H9 (cell line): Measurements from ENCODE around the gene TMEM116. TPM values are rescaled to one million over a fixed set of nuclear protein-coding genes. Genes with fewer than 3 reads are reported as not detected.
"Not testable (repeated sequence)": the region's sequence is repeated elsewhere in the genome, so short reads cannot be mapped to it uniquely, and the experiment has no call there.

Experiments
- DNase-seq: peaks from one replicate; pipeline ENCODE4 v3.0.0-alpha.2; 2017
- H2AFZ ChIP-seq: one replicate; pipeline ENCODE4 v1.6.1; 2013; ENCODE audit warnings: mild to moderate bottlenecking, low read length, control low read depth, moderate library complexity
- H2AK5ac ChIP-seq: 2 replicates; pipeline ENCODE4 v1.6.1; 2013; ENCODE audit warnings: low read length, control low read depth, mixed read lengths; ENCODE audit not compliant: insufficient read length
- H2BK120ac ChIP-seq: one replicate; pipeline ENCODE4 v1.6.1; 2013; ENCODE audit warnings: low read depth, mild to moderate bottlenecking, low read length, control low read depth, inconsistent platforms; ENCODE audit not compliant: poor library complexity, severe bottlenecking
- H2BK12ac ChIP-seq: 2 replicates; pipeline ENCODE4 v1.6.1; 2013; ENCODE audit warnings: low read length, control low read depth, mixed read lengths, low read depth; ENCODE audit not compliant: insufficient read length
- H2BK15ac ChIP-seq: 2 replicates; pipeline ENCODE4 v1.6.1; 2013; ENCODE audit warnings: low read depth, low read length, control low read depth
- H2BK20ac ChIP-seq: one replicate; pipeline ENCODE4 v1.6.1; 2013; ENCODE audit warnings: low read depth, mild to moderate bottlenecking, low read length, control low read depth, inconsistent platforms; ENCODE audit not compliant: poor library complexity, severe bottlenecking
- H2BK5ac ChIP-seq: 2 replicates; pipeline ENCODE4 v1.6.1; 2013; ENCODE audit warnings: low read length, control low read depth, mixed read lengths; ENCODE audit not compliant: insufficient read length
- H3K14ac ChIP-seq: 2 replicates; pipeline ENCODE4 v1.6.1; 2013; ENCODE audit warnings: low read length, control low read depth; ENCODE audit not compliant: insufficient read depth
- H3K18ac ChIP-seq: 2 replicates; pipeline ENCODE4 v1.6.1; 2013; ENCODE audit warnings: low read depth, mild to moderate bottlenecking, mixed read lengths, low read length, control low read depth; ENCODE audit not compliant: insufficient read length
- H3K23ac ChIP-seq: 2 replicates; pipeline ENCODE4 v1.6.1; 2013; ENCODE audit warnings: low read length, control low read depth, mixed read lengths, low read depth; ENCODE audit not compliant: insufficient read length
- H3K23me2 ChIP-seq: 2 replicates; pipeline ENCODE4 v1.6.1; 2013; ENCODE audit warnings: low read depth, mild to moderate bottlenecking, mixed read lengths, low read length, control low read depth; ENCODE audit not compliant: insufficient read length, poor library complexity, severe bottlenecking
- H3K27ac ChIP-seq: 2 replicates; pipeline ENCODE4 v1.5.1; 2013; ENCODE audit warnings: low read length, control low read depth, mixed read lengths, low read depth; ENCODE audit not compliant: insufficient read length
- H3K27me3 ChIP-seq: 2 replicates; pipeline ENCODE4 v1.6.1; 2013; ENCODE audit warnings: low read length, control low read depth, inconsistent platforms; ENCODE audit not compliant: insufficient read depth
- H3K4ac ChIP-seq: 2 replicates; pipeline ENCODE4 v1.6.1; 2013; ENCODE audit warnings: low read depth, mild to moderate bottlenecking, control low read depth, inconsistent platforms, low read length, moderate library complexity
- H3K4me1 ChIP-seq: 2 replicates; pipeline ENCODE4 v1.6.1; 2013; ENCODE audit warnings: low read length, control low read depth, inconsistent platforms; ENCODE audit not compliant: insufficient read depth
- H3K4me2 ChIP-seq: 2 replicates; pipeline ENCODE4 v1.6.1; 2013; ENCODE audit warnings: low read length, control low read depth, mixed read lengths; ENCODE audit not compliant: insufficient read length, insufficient read depth
- H3K56ac ChIP-seq: 2 replicates; pipeline ENCODE4 v1.6.1; 2013; ENCODE audit warnings: low read depth, mild to moderate bottlenecking, mixed read lengths, low read length, control low read depth; ENCODE audit not compliant: insufficient read length
- H3K79me1 ChIP-seq: 2 replicates; pipeline ENCODE4 v1.6.1; 2013; ENCODE audit warnings: low read depth, mild to moderate bottlenecking, moderate library complexity, low read length, control low read depth, inconsistent platforms; ENCODE audit not compliant: insufficient read depth, poor library complexity, severe bottlenecking
- H3K79me2 ChIP-seq: 2 replicates; pipeline ENCODE4 v1.6.1; 2013; ENCODE audit warnings: low read length, control low read depth, inconsistent platforms; ENCODE audit not compliant: insufficient read depth
- H3K9ac ChIP-seq: 2 replicates; pipeline ENCODE4 v1.6.1; 2013; ENCODE audit warnings: low read length, control low read depth, mixed read lengths; ENCODE audit not compliant: insufficient read length; ENCODE audit errors: extremely low read depth
- H3K9me3 ChIP-seq: one replicate; pipeline ENCODE4 v1.6.1; 2013; ENCODE audit warnings: low read depth, low read length, inconsistent platforms; ENCODE audit not compliant: control insufficient read depth
- H3T11ph ChIP-seq: one replicate; pipeline ENCODE4 v1.6.1; 2013; ENCODE audit warnings: mild to moderate bottlenecking, low read length, control low read depth, inconsistent platforms
- H4K20me1 ChIP-seq: one replicate; pipeline ENCODE4 v1.6.1; 2013; ENCODE audit not compliant: control insufficient read depth, insufficient read length, insufficient read depth
- H4K5ac ChIP-seq: 2 replicates; pipeline ENCODE4 v1.6.1; 2013; ENCODE audit warnings: low read depth, mild to moderate bottlenecking, mixed read lengths, low read length, control low read depth; ENCODE audit not compliant: insufficient read length
- H4K8ac ChIP-seq: replicated peaks from 2 replicates; pipeline ENCODE4 v1.6.1; 2013; ENCODE audit warnings: low read length, control low read depth, mixed read lengths, low read depth; ENCODE audit not compliant: insufficient read length
- H4K91ac ChIP-seq: 2 replicates; pipeline ENCODE4 v1.6.1; 2013; ENCODE audit warnings: low read depth, mild to moderate bottlenecking, moderate library complexity, mixed read lengths, low read length, control low read depth; ENCODE audit not compliant: insufficient read length
- H3K27ac Mint-ChIP-seq, 3 experiments: 2 replicates in 2 of 3; 3 replicates in 1 of 3; pipeline ENCODE4 v1.8.0; 2020 to 2021; ENCODE audit warnings: mixed read lengths in 3 of 3, mild to moderate bottlenecking in 1 of 3, moderate library complexity in 1 of 3
- H3K27me3 Mint-ChIP-seq: 2 replicates; pipeline ENCODE4 v1.8.0; 2021; ENCODE audit warnings: low read depth, mild to moderate bottlenecking, moderate library complexity, mixed read lengths
- H3K36me3 Mint-ChIP-seq, 3 experiments: 2 replicates in 2 of 3; 3 replicates in 1 of 3; pipeline ENCODE4 v1.8.0; 2020 to 2021; ENCODE audit warnings: low read depth in 3 of 3, mixed read lengths in 3 of 3; ENCODE audit not compliant: insufficient read depth in 1 of 3
- H3K4me1 Mint-ChIP-seq, 2 experiments: 2 replicates each; pipeline ENCODE4 v1.8.0; 2020; ENCODE audit warnings: mixed read lengths in 2 of 2
- H3K4me3 Mint-ChIP-seq, 2 experiments: 2 replicates in 1 of 2; 3 replicates in 1 of 2; pipeline ENCODE4 v1.8.0; 2020 to 2021; ENCODE audit warnings: mild to moderate bottlenecking in 2 of 2, mixed read lengths in 2 of 2, moderate library complexity in 1 of 2
- H3K9me3 Mint-ChIP-seq, 2 experiments: 2 replicates in 1 of 2; 3 replicates in 1 of 2; pipeline ENCODE4 v1.8.0; 2020; ENCODE audit warnings: mild to moderate bottlenecking in 2 of 2, mixed read lengths in 2 of 2, moderate library complexity in 1 of 2
- WGBS: extraction: QIAGEN DNeasy Blood & Tissue Kit; methylation state at CpG from one replicate; pipeline ENCODE4 v1.1.7; 2013; ENCODE audit warnings: missing lambda C conversion rate, low lambda C conversion rate, mixed read lengths; ENCODE audit not compliant: insufficient read length; ENCODE audit errors: extremely low coverage; 5-methylcytosine and 5-hydroxymethylcytosine counted together
- total RNA-seq: library from RNA; stranded (reverse); gene quantifications from 2 replicates; pipeline ENCODE4 v1.2.1, GENCODE V29; 2021
- TF ChIP-seq, protein P1 (sequence below): fragments of 200-600 bp; sonication (generic); conservative IDR thresholded peaks from 3 replicates; pipeline ENCODE4 v1.8.0; 2021; ENCODE audit warnings: antibody characterized with exemption, mild to moderate bottlenecking

TMEM116 gene
- total RNA-seq, 1 experiment from 2014 or later = 10.8 TPM

DNA sequence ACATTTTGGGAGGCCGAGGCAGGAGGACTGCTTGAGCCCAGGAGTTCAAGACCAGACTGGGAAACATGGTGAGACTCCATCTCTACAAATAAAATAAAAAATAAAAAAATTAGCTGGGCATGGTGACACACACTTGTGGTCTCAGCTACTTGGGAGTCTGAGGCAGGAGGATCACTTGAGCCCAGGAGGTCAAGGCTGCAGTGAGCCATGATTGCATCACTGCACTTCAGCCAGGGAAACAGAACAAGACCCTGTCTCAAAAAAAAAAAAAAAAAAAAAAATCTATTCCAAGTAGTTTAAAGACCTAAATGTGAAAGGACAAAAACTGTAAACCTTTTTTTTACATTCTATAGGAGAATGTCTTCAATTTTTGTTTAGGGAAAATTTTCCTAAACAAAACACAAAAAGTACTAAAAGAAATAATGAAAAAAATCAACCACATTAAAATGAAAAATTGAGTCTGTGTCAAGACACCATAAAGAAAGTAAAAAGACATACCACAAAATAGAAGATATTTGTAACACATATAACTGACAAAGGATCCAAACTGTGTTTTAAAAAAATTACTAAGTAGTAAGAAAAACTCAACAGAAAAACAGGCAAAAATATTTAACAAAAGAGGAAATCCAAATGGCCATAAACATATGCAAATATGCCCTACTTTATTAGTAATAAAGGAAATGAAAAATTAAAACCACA is 17.0 kb downstream of the TMEM116 start:
- H3K9me3 Mint-ChIP-seq = no peaks in the 10 kb centered on the region
- H3K27ac Mint-ChIP-seq = no peak overlapping the region
- no peaks in the 10 kb centered on the region for H3K79me1 ChIP-seq
- no peak overlapping the region for H3K27ac ChIP-seq
- no peak overlapping the region for H3K4me3 Mint-ChIP-seq
- no peak overlapping the region for H2BK5ac ChIP-seq
- H4K8ac ChIP-seq = no peak overlapping the region
- peaks cover 0 to 2% (median 0%) of the 10 kb centered on the region in 3 experiments; a peak in 1 of 7 replicates for H3K36me3 Mint-ChIP-seq
- H3K4me1 ChIP-seq = no peaks in the 10 kb centered on the region
- no peak overlapping the region for H3T11ph ChIP-seq
- H4K5ac ChIP-seq = no peak overlapping the region
- no peak overlapping the region for H3K56ac ChIP-seq
- H3K4ac ChIP-seq = no peak overlapping the region
- H2AFZ ChIP-seq = no peak overlapping the region
- no peaks in the 10 kb centered on the region for H3K27me3 Mint-ChIP-seq
- peaks cover 5 to 7% of the 10 kb centered on the region in 2 experiments; a peak in 2 of 4 replicates for H3K4me1 Mint-ChIP-seq
- H3K23me2 ChIP-seq = no peaks in the 10 kb centered on the region
- no peak overlapping the region for H2AK5ac ChIP-seq
- H3K23ac ChIP-seq = no peak overlapping the region
- H3K18ac ChIP-seq = no peak overlapping the region
- no peaks in the 10 kb centered on the region for H3K27me3 ChIP-seq
- H4K91ac ChIP-seq = no peak overlapping the region
- no peak overlapping the region for H2BK15ac ChIP-seq
- no peaks in the 10 kb centered on the region for H3K9me3 ChIP-seq
- no peak for DNase-seq
- H3K4me2 ChIP-seq = no peak overlapping the region
- H2BK120ac ChIP-seq = no peak overlapping the region
- H3K9ac ChIP-seq = no peak overlapping the region
- no peak overlapping the region for H2BK20ac ChIP-seq
- no peaks in the 10 kb centered on the region for H4K20me1 ChIP-seq
- no peak overlapping the region for H3K14ac ChIP-seq
- WGBS = no CpG with 5 or more reads among the region's 1 CpG
- H2BK12ac ChIP-seq = no peak overlapping the region
- H3K79me2 ChIP-seq = no peaks in the 10 kb centered on the region
- TF ChIP-seq, protein P1, sequence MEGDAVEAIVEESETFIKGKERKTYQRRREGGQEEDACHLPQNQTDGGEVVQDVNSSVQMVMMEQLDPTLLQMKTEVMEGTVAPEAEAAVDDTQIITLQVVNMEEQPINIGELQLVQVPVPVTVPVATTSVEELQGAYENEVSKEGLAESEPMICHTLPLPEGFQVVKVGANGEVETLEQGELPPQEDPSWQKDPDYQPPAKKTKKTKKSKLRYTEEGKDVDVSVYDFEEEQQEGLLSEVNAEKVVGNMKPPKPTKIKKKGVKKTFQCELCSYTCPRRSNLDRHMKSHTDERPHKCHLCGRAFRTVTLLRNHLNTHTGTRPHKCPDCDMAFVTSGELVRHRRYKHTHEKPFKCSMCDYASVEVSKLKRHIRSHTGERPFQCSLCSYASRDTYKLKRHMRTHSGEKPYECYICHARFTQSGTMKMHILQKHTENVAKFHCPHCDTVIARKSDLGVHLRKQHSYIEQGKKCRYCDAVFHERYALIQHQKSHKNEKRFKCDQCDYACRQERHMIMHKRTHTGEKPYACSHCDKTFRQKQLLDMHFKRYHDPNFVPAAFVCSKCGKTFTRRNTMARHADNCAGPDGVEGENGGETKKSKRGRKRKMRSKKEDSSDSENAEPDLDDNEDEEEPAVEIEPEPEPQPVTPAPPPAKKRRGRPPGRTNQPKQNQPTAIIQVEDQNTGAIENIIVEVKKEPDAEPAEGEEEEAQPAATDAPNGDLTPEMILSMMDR = no peak

DNA sequence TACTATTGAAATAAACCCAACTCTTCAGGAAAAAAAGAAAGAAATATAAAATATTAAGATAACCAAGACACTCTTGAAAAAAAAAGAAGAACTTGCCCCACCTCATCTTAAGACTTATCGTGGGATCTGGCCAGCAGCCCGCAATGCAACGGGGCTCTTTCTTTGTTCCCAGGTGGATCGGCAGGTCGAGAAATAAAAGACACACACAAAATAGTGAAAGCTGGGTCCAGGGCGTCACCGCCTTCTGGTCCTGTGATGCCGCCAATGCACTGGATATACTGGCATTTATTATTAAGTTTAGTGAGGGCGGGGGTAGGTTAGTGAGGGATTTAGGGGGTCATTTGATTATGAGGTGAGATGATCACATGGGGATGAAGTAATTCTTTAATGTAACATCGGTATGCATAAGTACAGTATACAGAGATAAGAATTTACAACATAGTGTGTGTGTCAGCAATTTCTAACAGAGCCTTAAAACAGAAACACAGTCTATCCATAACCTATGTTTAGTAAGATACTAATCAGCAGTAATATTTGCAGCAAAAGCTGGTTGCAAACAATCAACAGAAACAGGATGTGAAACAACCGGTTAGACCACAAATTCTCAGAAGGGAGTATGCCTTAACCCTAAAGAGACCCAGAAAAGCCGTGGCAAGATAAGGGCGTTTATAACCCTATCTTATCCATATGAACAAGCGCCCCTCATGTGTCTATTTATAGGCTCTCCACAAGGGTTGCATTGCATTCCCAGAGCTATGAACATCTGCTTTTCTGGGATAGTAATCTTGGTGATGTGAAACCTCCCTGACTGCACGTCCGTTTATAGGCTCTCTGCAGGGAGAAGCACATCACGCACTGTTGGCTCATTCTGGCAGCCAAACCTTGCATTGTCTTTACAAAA is 18.5 kb downstream of the TMEM116 start:
- not testable (repeated sequence) for DNase-seq, H3K4me2 ChIP-seq, H3K27me3 ChIP-seq, H2AFZ ChIP-seq, H3T11ph ChIP-seq, H4K5ac ChIP-seq, H4K20me1 ChIP-seq, H3K4me3 Mint-ChIP-seq, H3K4me1 ChIP-seq, H2AK5ac ChIP-seq, H3K27me3 Mint-ChIP-seq, H2BK15ac ChIP-seq, H3K36me3 Mint-ChIP-seq, H3K79me1 ChIP-seq, H3K9ac ChIP-seq, H3K79me2 ChIP-seq, H3K18ac ChIP-seq, H3K4me1 Mint-ChIP-seq, H3K9me3 ChIP-seq, H2BK5ac ChIP-seq, H4K91ac ChIP-seq, H3K14ac ChIP-seq, H2BK20ac ChIP-seq, H3K23ac ChIP-seq, H2BK12ac ChIP-seq, H4K8ac ChIP-seq, H3K27ac ChIP-seq, H3K9me3 Mint-ChIP-seq, H3K23me2 ChIP-seq, H2BK120ac ChIP-seq, H3K4ac ChIP-seq, H3K56ac ChIP-seq
- peak overlapping the region in 1 of 3 experiments; percentile 14; a peak in 1 of 7 replicates for H3K27ac Mint-ChIP-seq
- WGBS = no CpG with 5 or more reads among the region's 17 CpGs
